ENCODE measurements around the gene GNG7. TPM values are rescaled to one million over a fixed set of nuclear protein-coding genes. Genes with fewer than 3 reads are reported as not detected.

GNG7 gene
- total RNA-seq, 1 donor: 0.72 TPM

DNA sequence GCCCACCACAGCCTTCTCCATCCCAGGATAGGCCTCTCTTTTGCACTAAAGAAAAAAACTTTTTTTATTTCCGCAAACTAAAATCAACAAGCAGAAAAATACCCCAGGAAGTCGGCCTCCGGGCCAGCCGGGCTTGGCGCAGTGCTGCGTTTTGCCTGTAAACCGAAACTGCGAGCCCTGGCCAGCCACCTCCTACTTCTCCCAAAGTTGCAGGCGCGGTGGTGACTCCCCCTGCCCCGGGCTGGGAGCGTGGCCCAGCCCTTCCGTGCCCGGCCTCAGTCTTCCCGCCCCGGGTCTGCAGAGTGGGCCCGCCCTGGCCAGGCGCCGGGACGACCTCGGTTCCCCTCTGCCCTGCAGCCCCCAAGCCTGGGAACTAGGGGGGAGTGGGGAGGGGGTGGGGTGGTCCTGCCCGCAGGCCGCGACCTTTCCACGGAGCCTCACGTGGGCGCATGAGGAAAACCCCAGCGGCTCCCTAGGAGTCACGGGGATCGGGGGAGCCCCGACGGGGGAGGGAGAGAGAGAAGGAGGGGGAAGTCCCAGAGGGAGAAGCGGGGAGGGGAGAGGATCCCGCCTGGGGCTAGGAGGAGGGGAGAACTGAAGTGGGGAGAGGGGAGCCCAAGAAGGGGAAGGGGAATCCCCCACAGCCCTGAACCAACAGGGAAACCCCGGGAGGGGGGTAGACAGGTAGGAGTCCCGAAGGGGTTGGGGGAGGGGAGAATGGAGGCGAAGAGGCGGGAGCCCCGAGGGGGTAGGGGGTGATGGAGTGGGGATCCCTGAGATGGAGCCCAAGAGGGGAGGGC lies 223.5 kb downstream of the GNG7 start:
- Histone ChIP-seq H3K36me3 (ENCODE audit: insufficient read depth, low read length) (peaks cover 16% of the 10 kb centered on the region), H3K27ac (ENCODE audit: low read depth, low read length) (peak overlapping the region; percentile 87), H3K9me3 (ENCODE audit: low read depth, low read length) (peaks cover 7% of the 10 kb centered on the region), H3K4me3 (ENCODE audit: insufficient read depth, low read length) (peak overlapping the region; percentile 100), H3K4me1 (ENCODE audit: insufficient read depth, low read length) (peaks cover 20% of the 10 kb centered on the region), H4K20me1 (ENCODE audit: insufficient read depth, low read length) (peaks cover 29% of the 10 kb centered on the region), H3K79me2 (ENCODE audit: insufficient read depth, low read length) (peaks cover 28% of the 10 kb centered on the region), H2AFZ (ENCODE audit: low read length) (no peak overlapping the region), H3K4me2 (ENCODE audit: insufficient read depth, low read length) (peak overlapping the region; percentile 96), H3K27me3 (ENCODE audit: insufficient read depth, low read length) (no peaks in the 10 kb centered on the region)
- DNase-seq (ENCODE audit: insufficient read length, low spot score, missing footprints): peak; percentile 96
- TF ChIP-seq, protein P1, sequence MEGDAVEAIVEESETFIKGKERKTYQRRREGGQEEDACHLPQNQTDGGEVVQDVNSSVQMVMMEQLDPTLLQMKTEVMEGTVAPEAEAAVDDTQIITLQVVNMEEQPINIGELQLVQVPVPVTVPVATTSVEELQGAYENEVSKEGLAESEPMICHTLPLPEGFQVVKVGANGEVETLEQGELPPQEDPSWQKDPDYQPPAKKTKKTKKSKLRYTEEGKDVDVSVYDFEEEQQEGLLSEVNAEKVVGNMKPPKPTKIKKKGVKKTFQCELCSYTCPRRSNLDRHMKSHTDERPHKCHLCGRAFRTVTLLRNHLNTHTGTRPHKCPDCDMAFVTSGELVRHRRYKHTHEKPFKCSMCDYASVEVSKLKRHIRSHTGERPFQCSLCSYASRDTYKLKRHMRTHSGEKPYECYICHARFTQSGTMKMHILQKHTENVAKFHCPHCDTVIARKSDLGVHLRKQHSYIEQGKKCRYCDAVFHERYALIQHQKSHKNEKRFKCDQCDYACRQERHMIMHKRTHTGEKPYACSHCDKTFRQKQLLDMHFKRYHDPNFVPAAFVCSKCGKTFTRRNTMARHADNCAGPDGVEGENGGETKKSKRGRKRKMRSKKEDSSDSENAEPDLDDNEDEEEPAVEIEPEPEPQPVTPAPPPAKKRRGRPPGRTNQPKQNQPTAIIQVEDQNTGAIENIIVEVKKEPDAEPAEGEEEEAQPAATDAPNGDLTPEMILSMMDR (IDR thresholded peaks at IDR 0.05; ENCODE audit: extremely low read depth, low read depth, low read length): no peak

DNA sequence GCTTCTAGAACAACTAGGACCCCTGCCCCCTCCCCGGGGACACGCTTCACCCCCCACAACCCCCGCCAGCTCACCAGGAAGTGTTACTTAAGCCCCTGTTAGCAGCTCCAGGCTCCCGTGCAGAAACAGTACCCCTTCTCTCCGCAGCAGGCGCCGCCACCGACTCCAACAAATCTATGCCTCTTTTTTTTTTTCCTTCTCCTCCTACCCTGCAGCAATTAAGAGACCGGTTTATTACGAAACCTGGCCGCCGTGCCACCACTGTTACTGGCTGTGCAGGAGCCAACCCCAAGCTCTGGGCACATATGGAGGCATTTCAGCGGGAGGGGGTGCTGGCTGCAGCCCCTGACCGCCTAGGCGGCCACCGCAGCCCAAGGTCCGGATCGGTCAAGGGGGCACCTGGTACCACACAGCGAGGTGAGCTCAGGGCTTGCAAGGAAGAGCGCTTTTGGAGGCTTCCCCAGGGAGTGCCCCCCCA lies 224.2 kb downstream of the GNG7 start:
- H3K36me3 ChIP-seq (ENCODE audit: insufficient read depth, low read length): peaks cover 16% of the 10 kb centered on the region
- peaks cover 28% of the 10 kb centered on the region for H3K79me2 ChIP-seq (ENCODE audit: insufficient read depth, low read length)
- H2AFZ ChIP-seq (ENCODE audit: low read length): no peak overlapping the region
- TF ChIP-seq, protein P1 (IDR thresholded peaks at IDR 0.05; ENCODE audit: extremely low read depth, low read depth, low read length): no peak
- no peaks in the 10 kb centered on the region for H3K27me3 ChIP-seq (ENCODE audit: insufficient read depth, low read length)
- peak overlapping the region; percentile 100 for H3K4me3 ChIP-seq (ENCODE audit: insufficient read depth, low read length)
- H3K4me1 ChIP-seq (ENCODE audit: insufficient read depth, low read length): peaks cover 20% of the 10 kb centered on the region
- peak; percentile 89 for DNase-seq (ENCODE audit: insufficient read length, low spot score, missing footprints)
- H3K9me3 ChIP-seq (ENCODE audit: low read depth, low read length): peaks cover 2% of the 10 kb centered on the region
- peak overlapping the region; percentile 96 for H3K4me2 ChIP-seq (ENCODE audit: insufficient read depth, low read length)
- peaks cover 29% of the 10 kb centered on the region for H4K20me1 ChIP-seq (ENCODE audit: insufficient read depth, low read length)
- peak overlapping the region; percentile 87 for H3K27ac ChIP-seq (ENCODE audit: low read depth, low read length)

DNA sequence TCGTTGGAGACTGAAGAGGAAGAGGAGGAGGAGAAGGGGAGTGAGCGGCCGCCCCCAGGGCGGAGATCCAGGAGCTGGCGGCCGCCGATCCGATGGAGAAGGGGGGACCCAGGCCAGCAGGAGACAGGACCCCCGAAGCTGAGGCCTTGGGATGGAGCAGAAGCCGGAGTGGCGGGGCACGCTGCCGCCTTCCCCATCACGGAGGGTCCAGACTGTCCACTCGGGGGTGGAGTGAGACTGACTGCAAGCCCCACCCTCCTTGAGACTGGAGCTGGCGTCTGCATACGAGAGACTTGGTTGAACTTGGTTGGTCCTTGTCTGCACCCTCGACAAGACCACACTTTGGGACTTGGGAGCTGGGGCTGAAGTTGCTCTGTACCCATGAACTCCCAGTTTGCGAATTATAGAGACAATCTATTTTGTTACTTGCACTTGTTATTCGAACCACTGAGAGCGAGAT lies 224.7 kb downstream of the GNG7 start:
- Histone ChIP-seq H3K79me2 (ENCODE audit: insufficient read depth, low read length) (peaks cover 28% of the 10 kb centered on the region), H3K4me1 (ENCODE audit: insufficient read depth, low read length) (peaks cover 20% of the 10 kb centered on the region), H3K4me2 (ENCODE audit: insufficient read depth, low read length) (peak overlapping the region; percentile 96), H4K20me1 (ENCODE audit: insufficient read depth, low read length) (peaks cover 29% of the 10 kb centered on the region), H3K9me3 (ENCODE audit: low read depth, low read length) (peaks cover 2% of the 10 kb centered on the region), H3K36me3 (ENCODE audit: insufficient read depth, low read length) (peaks cover 16% of the 10 kb centered on the region), H3K4me3 (ENCODE audit: insufficient read depth, low read length) (peak overlapping the region; percentile 100), H3K27ac (ENCODE audit: low read depth, low read length) (peak overlapping the region; percentile 87), H3K27me3 (ENCODE audit: insufficient read depth, low read length) (no peaks in the 10 kb centered on the region), H2AFZ (ENCODE audit: low read length) (no peak overlapping the region)
- TF ChIP-seq, protein P1 (IDR thresholded peaks at IDR 0.05; ENCODE audit: extremely low read depth, low read depth, low read length): no peak
- peak; percentile 88 for DNase-seq (ENCODE audit: insufficient read length, low spot score, missing footprints)

DNA sequence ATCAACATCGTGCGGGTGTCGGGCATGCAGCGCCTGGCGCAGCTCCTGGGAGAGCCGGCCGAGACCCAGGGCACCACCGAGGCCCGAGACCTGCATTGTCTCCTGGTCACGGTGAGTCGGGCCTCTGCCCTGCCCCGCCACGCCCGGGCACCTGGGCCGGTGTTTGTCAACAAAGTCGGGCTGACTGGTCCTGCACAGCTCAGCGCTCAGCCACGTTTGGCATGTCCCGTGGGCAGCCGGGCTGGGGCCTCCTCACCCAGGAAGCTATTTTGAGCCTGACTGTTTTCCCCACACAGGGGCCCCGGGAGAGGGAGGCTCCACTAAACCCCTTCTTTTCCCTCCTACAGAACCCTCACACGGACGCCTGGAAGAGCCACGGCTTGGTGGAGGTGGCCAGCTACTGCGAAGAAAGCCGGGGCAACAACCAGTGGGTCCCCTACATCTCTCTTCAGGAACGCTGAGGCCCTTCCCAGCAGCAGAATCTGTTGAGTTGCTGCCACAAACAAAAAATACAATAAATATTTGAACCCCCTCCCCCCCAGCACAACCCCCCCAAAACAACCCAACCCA lies 225.3 kb downstream of the GNG7 start:
- TF ChIP-seq, protein P1 (IDR thresholded peaks at IDR 0.05; ENCODE audit: extremely low read depth, low read depth, low read length): no peak
- H3K79me2 ChIP-seq (ENCODE audit: insufficient read depth, low read length): peaks cover 28% of the 10 kb centered on the region
- H3K4me3 ChIP-seq (ENCODE audit: insufficient read depth, low read length): peak overlapping the region; percentile 100
- H3K4me2 ChIP-seq (ENCODE audit: insufficient read depth, low read length): peak overlapping the region; percentile 96
- no peaks in the 10 kb centered on the region for H3K27me3 ChIP-seq (ENCODE audit: insufficient read depth, low read length)
- peaks cover 20% of the 10 kb centered on the region for H3K4me1 ChIP-seq (ENCODE audit: insufficient read depth, low read length)
- H2AFZ ChIP-seq (ENCODE audit: low read length): no peak overlapping the region
- H4K20me1 ChIP-seq (ENCODE audit: insufficient read depth, low read length): peaks cover 29% of the 10 kb centered on the region
- peak overlapping the region; percentile 87 for H3K27ac ChIP-seq (ENCODE audit: low read depth, low read length)
- peak; percentile 89 for DNase-seq (ENCODE audit: insufficient read length, low spot score, missing footprints)
- no peaks in the 10 kb centered on the region for H3K9me3 ChIP-seq (ENCODE audit: low read depth, low read length)
- H3K36me3 ChIP-seq (ENCODE audit: insufficient read depth, low read length): peaks cover 16% of the 10 kb centered on the region

All from osteoblast (primary cell).